Measurements from ENCODE around the gene R3HDM4. TPM values are rescaled to one million over a fixed set of nuclear protein-coding genes. Genes with fewer than 3 reads are reported as not detected.

Gene R3HDM4
- total and polyA plus RNA-seq, 9 of the 15 experiments (the other 6 are each of a cell fraction or from before 2014, with no cell fraction given) = 3.2 to 154 (median 59.0) TPM

GRCh38 chr19:904545-904944 lies 8.5 kb downstream of the R3HDM4 start:
- 96% methylated on average over 8 of the region's 8 CpGs for WGBS (ENCODE audit: insufficient coverage, low coverage, missing lambda C conversion rate)
- no peak for TF ChIP-seq CBX3 (IDR thresholded peaks at IDR 0.05; ENCODE audit: borderline replicate concordance in 1 of 2, low read length in 2 of 2)
- TF ChIP-seq PRDM10 (IDR thresholded peaks at IDR 0.05; ENCODE audit: partially characterized antibody) = peak; percentile 33
- TF ChIP-seq KDM1A (IDR thresholded peaks at IDR 0.05) = peak; percentile 14 to 31; a peak in 1 of 4 replicates
- TF ChIP-seq GATAD2A (IDR thresholded peaks at IDR 0.05) = 0 out of 2 replicates have a peak, but pooled peaks have one; percentile 7
- no peak for TF ChIP-seq CREB3L1 (IDR thresholded peaks at IDR 0.05; ENCODE audit: borderline replicate concordance, low read depth)
- no peak for TF ChIP-seq CGGBP1 (CRISPR knock-in tag; IDR thresholded peaks at IDR 0.05)
- 0 out of 2 replicates have a peak, but pooled peaks have one; percentile 40 for TF ChIP-seq SMARCA5 (IDR thresholded peaks at IDR 0.05)
- TF ChIP-seq, protein P1, sequence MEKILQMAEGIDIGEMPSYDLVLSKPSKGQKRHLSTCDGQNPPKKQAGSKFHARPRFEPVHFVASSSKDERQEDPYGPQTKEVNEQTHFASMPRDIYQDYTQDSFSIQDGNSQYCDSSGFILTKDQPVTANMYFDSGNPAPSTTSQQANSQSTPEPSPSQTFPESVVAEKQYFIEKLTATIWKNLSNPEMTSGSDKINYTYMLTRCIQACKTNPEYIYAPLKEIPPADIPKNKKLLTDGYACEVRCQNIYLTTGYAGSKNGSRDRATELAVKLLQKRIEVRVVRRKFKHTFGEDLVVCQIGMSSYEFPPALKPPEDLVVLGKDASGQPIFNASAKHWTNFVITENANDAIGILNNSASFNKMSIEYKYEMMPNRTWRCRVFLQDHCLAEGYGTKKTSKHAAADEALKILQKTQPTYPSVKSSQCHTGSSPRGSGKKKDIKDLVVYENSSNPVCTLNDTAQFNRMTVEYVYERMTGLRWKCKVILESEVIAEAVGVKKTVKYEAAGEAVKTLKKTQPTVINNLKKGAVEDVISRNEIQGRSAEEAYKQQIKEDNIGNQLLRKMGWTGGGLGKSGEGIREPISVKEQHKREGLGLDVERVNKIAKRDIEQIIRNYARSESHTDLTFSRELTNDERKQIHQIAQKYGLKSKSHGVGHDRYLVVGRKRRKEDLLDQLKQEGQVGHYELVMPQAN (IDR thresholded peaks at IDR 0.05; ENCODE audit: borderline replicate concordance) = peak; percentile 29; the same call in 1 of the 2 replicates
- TF ChIP-seq ZNF584 (CRISPR knock-in tag; IDR thresholded peaks at IDR 0.05; ENCODE audit: low read depth) = no peak
- no peak for TF ChIP-seq SAFB (IDR thresholded peaks at IDR 0.05; ENCODE audit: borderline replicate concordance, low read depth, low read length)
- peak; percentile 58 for TF ChIP-seq BCOR (IDR thresholded peaks at IDR 0.05)
- 0 out of 2 replicates have a peak, but pooled peaks have one; percentile 12 for TF ChIP-seq POLR2A (conservative IDR thresholded peaks at IDR 0.05)
- Histone ChIP-seq H3K4me3 (no peak overlapping the region), H3K4me1 (replicated peaks in 1 of 2; ENCODE audit: control insufficient read depth in 2 of 2, insufficient read depth in 2 of 2, low read length in 2 of 2) (peaks cover 61 to 89% of the 10 kb centered on the region in 2 experiments), H3K9ac (ENCODE audit: insufficient read depth in 1 of 2, low read depth in 2 of 2, low read length in 2 of 2) (peak overlapping the region in 1 of 2 experiments; percentile 85; a peak in 1 of 4 replicates), H3K9me3 (replicated peaks; ENCODE audit: control insufficient read depth, insufficient read depth, low read depth, low read length) (no peaks in the 10 kb centered on the region), H2AFZ (ENCODE audit: low read depth, low read length) (no peak overlapping the region), H3K36me3 (ENCODE audit: control insufficient read depth, insufficient read depth, low read length) (peaks cover 53% of the 10 kb centered on the region; the same call in 2 of the 3 replicates), H3K9me1 (ENCODE audit: control insufficient read depth, insufficient read depth, low read length) (peaks cover 5% of the 10 kb centered on the region), H3K79me2 (ENCODE audit: control insufficient read depth, insufficient read depth, low read length) (peaks cover 91% of the 10 kb centered on the region), H4K20me1 (replicated peaks; ENCODE audit: control insufficient read depth, insufficient read depth, low read length) (peaks cover 15% of the 10 kb centered on the region), H3K27me3 (ENCODE audit: control insufficient read depth in 2 of 2, insufficient read depth in 2 of 2, low read length in 2 of 2) (no peaks in the 10 kb centered on the region), H3K4me2 (ENCODE audit: insufficient read depth, low read length) (no peak overlapping the region), H3K27ac (ENCODE audit: extremely low read depth, low read depth, low read length) (peak overlapping the region; percentile 61; the same call in 2 of the 3 replicates)
- DNase-seq (ENCODE audit: extremely low read depth in 1 of 4, low spot score in 3 of 4) = no peak
- no peak for ATAC-seq
- POLR2A ChIA-PET = interaction anchor here (0.6 to 3.2 kb wide), 3 partner anchors 11 to 398 kb away, joined by 4 to 15 read pairs (median 4); partner anchors contain the start of genes MED16 and RNU6-9
- intact Hi-C loops (cut with micrococcal nuclease) (no loop called here), in situ Hi-C loops (cut with MboI) (no loop called here)
- FAIRE-seq = no peak
- CTCF ChIA-PET (ENCODE audit: low intra/inter-chr PET ratio) = no interaction called here
- no TSS peak for BruUV-seq (replicated peaks)

All from K562 (cell line).